H9 (cell line): Measurements from ENCODE around the gene TMEM182. TPM values are rescaled to one million over a fixed set of nuclear protein-coding genes. Genes with fewer than 3 reads are reported as not detected.

ENCODE experiments used
- DNase-seq: peaks from one replicate; pipeline ENCODE4 v3.0.0-alpha.2; 2017
- H2AFZ ChIP-seq: one replicate; pipeline ENCODE4 v1.6.1; 2013; ENCODE audit warnings: mild to moderate bottlenecking, low read length, control low read depth, moderate library complexity
- H2AK5ac ChIP-seq: 2 replicates; pipeline ENCODE4 v1.6.1; 2013; ENCODE audit warnings: low read length, control low read depth, mixed read lengths; ENCODE audit not compliant: insufficient read length
- H2BK120ac ChIP-seq: one replicate; pipeline ENCODE4 v1.6.1; 2013; ENCODE audit warnings: low read depth, mild to moderate bottlenecking, low read length, control low read depth, inconsistent platforms; ENCODE audit not compliant: poor library complexity, severe bottlenecking
- H2BK12ac ChIP-seq: 2 replicates; pipeline ENCODE4 v1.6.1; 2013; ENCODE audit warnings: low read length, control low read depth, mixed read lengths, low read depth; ENCODE audit not compliant: insufficient read length
- H2BK15ac ChIP-seq: 2 replicates; pipeline ENCODE4 v1.6.1; 2013; ENCODE audit warnings: low read depth, low read length, control low read depth
- H2BK20ac ChIP-seq: one replicate; pipeline ENCODE4 v1.6.1; 2013; ENCODE audit warnings: low read depth, mild to moderate bottlenecking, low read length, control low read depth, inconsistent platforms; ENCODE audit not compliant: poor library complexity, severe bottlenecking
- H2BK5ac ChIP-seq: 2 replicates; pipeline ENCODE4 v1.6.1; 2013; ENCODE audit warnings: low read length, control low read depth, mixed read lengths; ENCODE audit not compliant: insufficient read length
- H3K14ac ChIP-seq: 2 replicates; pipeline ENCODE4 v1.6.1; 2013; ENCODE audit warnings: low read length, control low read depth; ENCODE audit not compliant: insufficient read depth
- H3K18ac ChIP-seq: 2 replicates; pipeline ENCODE4 v1.6.1; 2013; ENCODE audit warnings: low read depth, mild to moderate bottlenecking, mixed read lengths, low read length, control low read depth; ENCODE audit not compliant: insufficient read length
- H3K23ac ChIP-seq: 2 replicates; pipeline ENCODE4 v1.6.1; 2013; ENCODE audit warnings: low read length, control low read depth, mixed read lengths, low read depth; ENCODE audit not compliant: insufficient read length
- H3K23me2 ChIP-seq: 2 replicates; pipeline ENCODE4 v1.6.1; 2013; ENCODE audit warnings: low read depth, mild to moderate bottlenecking, mixed read lengths, low read length, control low read depth; ENCODE audit not compliant: insufficient read length, poor library complexity, severe bottlenecking
- H3K27ac ChIP-seq: 2 replicates; pipeline ENCODE4 v1.5.1; 2013; ENCODE audit warnings: low read length, control low read depth, mixed read lengths, low read depth; ENCODE audit not compliant: insufficient read length
- H3K27me3 ChIP-seq: 2 replicates; pipeline ENCODE4 v1.6.1; 2013; ENCODE audit warnings: low read length, control low read depth, inconsistent platforms; ENCODE audit not compliant: insufficient read depth
- H3K4ac ChIP-seq: 2 replicates; pipeline ENCODE4 v1.6.1; 2013; ENCODE audit warnings: low read depth, mild to moderate bottlenecking, control low read depth, inconsistent platforms, low read length, moderate library complexity
- H3K4me1 ChIP-seq: 2 replicates; pipeline ENCODE4 v1.6.1; 2013; ENCODE audit warnings: low read length, control low read depth, inconsistent platforms; ENCODE audit not compliant: insufficient read depth
- H3K4me2 ChIP-seq: 2 replicates; pipeline ENCODE4 v1.6.1; 2013; ENCODE audit warnings: low read length, control low read depth, mixed read lengths; ENCODE audit not compliant: insufficient read length, insufficient read depth
- H3K56ac ChIP-seq: 2 replicates; pipeline ENCODE4 v1.6.1; 2013; ENCODE audit warnings: low read depth, mild to moderate bottlenecking, mixed read lengths, low read length, control low read depth; ENCODE audit not compliant: insufficient read length
- H3K79me1 ChIP-seq: 2 replicates; pipeline ENCODE4 v1.6.1; 2013; ENCODE audit warnings: low read depth, mild to moderate bottlenecking, moderate library complexity, low read length, control low read depth, inconsistent platforms; ENCODE audit not compliant: insufficient read depth, poor library complexity, severe bottlenecking
- H3K79me2 ChIP-seq: 2 replicates; pipeline ENCODE4 v1.6.1; 2013; ENCODE audit warnings: low read length, control low read depth, inconsistent platforms; ENCODE audit not compliant: insufficient read depth
- H3K9ac ChIP-seq: 2 replicates; pipeline ENCODE4 v1.6.1; 2013; ENCODE audit warnings: low read length, control low read depth, mixed read lengths; ENCODE audit not compliant: insufficient read length; ENCODE audit errors: extremely low read depth
- H3K9me3 ChIP-seq: one replicate; pipeline ENCODE4 v1.6.1; 2013; ENCODE audit warnings: low read depth, low read length, inconsistent platforms; ENCODE audit not compliant: control insufficient read depth
- H3T11ph ChIP-seq: one replicate; pipeline ENCODE4 v1.6.1; 2013; ENCODE audit warnings: mild to moderate bottlenecking, low read length, control low read depth, inconsistent platforms
- H4K20me1 ChIP-seq: one replicate; pipeline ENCODE4 v1.6.1; 2013; ENCODE audit not compliant: control insufficient read depth, insufficient read length, insufficient read depth
- H4K5ac ChIP-seq: 2 replicates; pipeline ENCODE4 v1.6.1; 2013; ENCODE audit warnings: low read depth, mild to moderate bottlenecking, mixed read lengths, low read length, control low read depth; ENCODE audit not compliant: insufficient read length
- H4K8ac ChIP-seq: replicated peaks from 2 replicates; pipeline ENCODE4 v1.6.1; 2013; ENCODE audit warnings: low read length, control low read depth, mixed read lengths, low read depth; ENCODE audit not compliant: insufficient read length
- H4K91ac ChIP-seq: 2 replicates; pipeline ENCODE4 v1.6.1; 2013; ENCODE audit warnings: low read depth, mild to moderate bottlenecking, moderate library complexity, mixed read lengths, low read length, control low read depth; ENCODE audit not compliant: insufficient read length
- H3K27ac Mint-ChIP-seq, 3 experiments: 2 replicates in 2 of 3; 3 replicates in 1 of 3; pipeline ENCODE4 v1.8.0; 2020 to 2021; ENCODE audit warnings: mixed read lengths in 3 of 3, mild to moderate bottlenecking in 1 of 3, moderate library complexity in 1 of 3
- H3K27me3 Mint-ChIP-seq: 2 replicates; pipeline ENCODE4 v1.8.0; 2021; ENCODE audit warnings: low read depth, mild to moderate bottlenecking, moderate library complexity, mixed read lengths
- H3K36me3 Mint-ChIP-seq, 3 experiments: 2 replicates in 2 of 3; 3 replicates in 1 of 3; pipeline ENCODE4 v1.8.0; 2020 to 2021; ENCODE audit warnings: low read depth in 3 of 3, mixed read lengths in 3 of 3; ENCODE audit not compliant: insufficient read depth in 1 of 3
- H3K4me1 Mint-ChIP-seq, 2 experiments: 2 replicates each; pipeline ENCODE4 v1.8.0; 2020; ENCODE audit warnings: mixed read lengths in 2 of 2
- H3K4me3 Mint-ChIP-seq, 2 experiments: 2 replicates in 1 of 2; 3 replicates in 1 of 2; pipeline ENCODE4 v1.8.0; 2020 to 2021; ENCODE audit warnings: mild to moderate bottlenecking in 2 of 2, mixed read lengths in 2 of 2, moderate library complexity in 1 of 2
- H3K9me3 Mint-ChIP-seq, 2 experiments: 2 replicates in 1 of 2; 3 replicates in 1 of 2; pipeline ENCODE4 v1.8.0; 2020; ENCODE audit warnings: mild to moderate bottlenecking in 2 of 2, mixed read lengths in 2 of 2, moderate library complexity in 1 of 2
- CTCF ChIP-seq: fragments of 200-600 bp; sonication (generic); conservative IDR thresholded peaks from 3 replicates; pipeline ENCODE4 v1.8.0; 2021; ENCODE audit warnings: antibody characterized with exemption, mild to moderate bottlenecking
- WGBS: extraction: QIAGEN DNeasy Blood & Tissue Kit; methylation state at CpG from one replicate; pipeline ENCODE4 v1.1.7; 2013; ENCODE audit warnings: missing lambda C conversion rate, low lambda C conversion rate, mixed read lengths; ENCODE audit not compliant: insufficient read length; ENCODE audit errors: extremely low coverage; 5-methylcytosine and 5-hydroxymethylcytosine counted together
- long read RNA-seq: library from polyadenylated mRNA; unstranded; transcript quantifications from one replicate; pipeline ENCODE4 v2.0.0, GENCODE V29; 2020
- total RNA-seq: library from RNA; stranded (reverse); gene quantifications from 2 replicates; pipeline ENCODE4 v1.2.1, GENCODE V29; 2021

The TMEM182 gene
- 3.6 and 3.8 TPM in 2 replicates for total RNA-seq
- long read RNA-seq, transcript TMEM182-202 (5 exons, 3,112 nt) = major isoform, 6 of 15 reads
- long read RNA-seq, partial matches to known transcripts = 1 of 15 reads
- long read RNA-seq, other reads (novel, unspliced or antisense) = 4 of 15 reads

- Histone ChIP-seq H3K79me1 (no peaks in the 10 kb centered on the region), H3T11ph (no peak within 1 kb of the TSS), H4K8ac (no peak within 1 kb of the TSS), H4K91ac (no peak within 1 kb of the TSS), H2BK5ac (no peak within 1 kb of the TSS), H2BK15ac (no peak within 1 kb of the TSS), H3K18ac (no peak within 1 kb of the TSS), H3K9me3 (no peaks in the 10 kb centered on the region), H3K4me2 (no peak within 1 kb of the TSS), H3K4ac (no peak within 1 kb of the TSS), H4K5ac (no peak within 1 kb of the TSS), H2BK12ac (no peak within 1 kb of the TSS), H3K23ac (no peak within 1 kb of the TSS), H3K9ac (no peak within 1 kb of the TSS), H4K20me1 (no peaks in the 10 kb centered on the region), H3K27ac (no peak within 1 kb of the TSS), H3K14ac (no peak within 1 kb of the TSS), H3K56ac (no peak within 1 kb of the TSS), H3K4me1 (no peaks in the 10 kb centered on the region), H2BK20ac (no peak within 1 kb of the TSS), H2AK5ac (no peak within 1 kb of the TSS), H2AFZ (no peak within 1 kb of the TSS), H3K79me2 (no peaks in the 10 kb centered on the region), H3K23me2 (no peaks in the 10 kb centered on the region), H3K27me3 (no peaks in the 10 kb centered on the region), H2BK120ac (no peak within 1 kb of the TSS)
- no peak for TF ChIP-seq CTCF
- Mint-ChIP-seq H3K27me3 (no peaks in the 10 kb centered on the region), H3K4me1 (no peaks in the 10 kb centered on the region), H3K4me3 (no peak within 1 kb of the TSS), H3K9me3 (no peaks in the 10 kb centered on the region), H3K36me3 (peaks cover 0 to 2% (median 2%) of the 10 kb centered on the region in 3 experiments; a peak in 2 of 7 replicates), H3K27ac (no peak within 1 kb of the TSS)
- WGBS = no CpG with 5 or more reads among the region's 4 CpGs
- no peak for DNase-seq
Observed at GRCh38 chr2:102761763-102762162, at the start of gene TMEM182. Gene TMEM182 (plus strand): TSS chr2:102762031. CDS start chr2:102762218, 187 bp downstream.
